AG04450 (cell line): ENCODE measurements around the gene TEX10. TPM values are rescaled to one million over a fixed set of nuclear protein-coding genes. Genes with fewer than 3 reads are reported as not detected.

Experiments
- CTCF ChIA-PET: fragments of 300-600, 350-600 bp; formaldehyde crosslinking; extraction: SDS; loops from one replicate; lab custom pipeline; 2022; ENCODE audit warnings: antibody characterized with exemption, inconsistent platforms; lab: Charles Lee
- POLR2A ChIA-PET: fragments of 350-600 bp; formaldehyde crosslinking; extraction: SDS; loops from one replicate; lab custom pipeline; 2021; ENCODE audit warnings: antibody characterized with exemption, inconsistent platforms; lab: Yijun Ruan, JAX
- DNase-seq: peaks from one replicate; pipeline ENCODE4 v3.0.0-alpha.2; 2011; ENCODE audit warnings: low read depth, low spot score
- H3K27ac ChIP-seq: one replicate; pipeline ENCODE4 v1.5.1; 2012; ENCODE audit warnings: low read depth, low read length, control low read depth
- H3K27me3 ChIP-seq: one replicate; pipeline ENCODE4 v1.6.0; 2012; ENCODE audit warnings: low read length; ENCODE audit not compliant: control insufficient read depth, insufficient read depth
- H3K4me3 ChIP-seq: 2 replicates; pipeline ENCODE4 v1.5.1; 2011; ENCODE audit warnings: mild to moderate bottlenecking, low read depth, low read length, control low read depth
- H3K9me3 ChIP-seq: 2 replicates; pipeline ENCODE4 v1.5.1; 2012; ENCODE audit warnings: low read length; ENCODE audit not compliant: control insufficient read depth, insufficient read depth
- polyA plus RNA-seq: library from polyadenylated mRNA; depleted of rRNA; stranded (reverse); fragments of >200 nt; gene quantifications from 2 replicates; pipeline ENCODE4 v1.2.3, GENCODE V29; 2011
- TF ChIP-seq, protein P1 (sequence below): IDR thresholded peaks from 2 replicates; pipeline ENCODE4 v1.5.1; 2011; ENCODE audit warnings: low read depth, low read length, control low read depth, inconsistent platforms

Gene TEX10
- polyA plus RNA-seq, 1 experiment: 31.5 TPM

DNA sequence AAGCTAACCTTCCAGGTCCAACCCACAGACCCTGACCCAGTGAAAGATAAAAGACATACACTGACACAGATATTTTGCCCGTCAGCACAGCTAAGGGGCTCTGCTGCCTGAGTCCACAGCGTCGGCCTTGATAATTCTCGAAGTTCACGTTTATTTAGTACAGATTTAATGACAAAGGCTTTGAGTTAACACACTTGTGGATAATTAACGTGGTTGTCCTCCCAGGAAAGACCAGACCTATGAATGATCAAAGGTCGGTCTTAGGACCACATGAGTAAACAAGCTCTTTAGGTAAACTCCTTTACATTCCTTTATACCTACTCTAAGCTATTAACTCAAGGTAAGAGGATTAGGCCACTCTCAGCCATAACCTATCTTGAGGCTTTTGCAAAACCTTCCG lies 11.3 kb upstream of the TEX10 start:
- CTCF ChIA-PET: interaction anchor here (1.0 kb wide), 1 partner anchor 10 kb away, joined by 3 read pairs; no protein-coding TSS in a partner anchor
- no peak for DNase-seq

DNA sequence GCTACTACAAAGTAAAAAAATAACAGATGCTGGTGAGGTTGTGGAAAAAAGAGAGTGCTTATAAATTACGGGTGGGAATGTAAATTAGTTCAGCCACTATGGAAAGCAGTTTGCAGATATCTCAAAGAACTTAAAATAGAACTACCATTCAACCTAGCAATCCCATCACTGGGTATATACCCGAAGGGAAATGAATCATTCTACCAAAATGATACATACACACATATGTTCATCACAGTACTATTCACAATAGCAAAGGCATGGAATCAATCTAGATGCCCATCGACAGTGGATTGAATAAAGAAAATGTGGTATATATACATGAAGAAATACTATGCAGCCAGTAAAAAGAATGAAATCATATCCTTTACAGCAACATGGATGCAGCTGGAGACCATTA lies 6.3 kb upstream of the TEX10 start:
- TF ChIP-seq, protein P1, sequence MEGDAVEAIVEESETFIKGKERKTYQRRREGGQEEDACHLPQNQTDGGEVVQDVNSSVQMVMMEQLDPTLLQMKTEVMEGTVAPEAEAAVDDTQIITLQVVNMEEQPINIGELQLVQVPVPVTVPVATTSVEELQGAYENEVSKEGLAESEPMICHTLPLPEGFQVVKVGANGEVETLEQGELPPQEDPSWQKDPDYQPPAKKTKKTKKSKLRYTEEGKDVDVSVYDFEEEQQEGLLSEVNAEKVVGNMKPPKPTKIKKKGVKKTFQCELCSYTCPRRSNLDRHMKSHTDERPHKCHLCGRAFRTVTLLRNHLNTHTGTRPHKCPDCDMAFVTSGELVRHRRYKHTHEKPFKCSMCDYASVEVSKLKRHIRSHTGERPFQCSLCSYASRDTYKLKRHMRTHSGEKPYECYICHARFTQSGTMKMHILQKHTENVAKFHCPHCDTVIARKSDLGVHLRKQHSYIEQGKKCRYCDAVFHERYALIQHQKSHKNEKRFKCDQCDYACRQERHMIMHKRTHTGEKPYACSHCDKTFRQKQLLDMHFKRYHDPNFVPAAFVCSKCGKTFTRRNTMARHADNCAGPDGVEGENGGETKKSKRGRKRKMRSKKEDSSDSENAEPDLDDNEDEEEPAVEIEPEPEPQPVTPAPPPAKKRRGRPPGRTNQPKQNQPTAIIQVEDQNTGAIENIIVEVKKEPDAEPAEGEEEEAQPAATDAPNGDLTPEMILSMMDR: no peak
- Histone ChIP-seq H3K9me3 (no peaks in the 10 kb centered on the region), H3K27ac (no peak overlapping the region), H3K4me3 (no peak overlapping the region), H3K27me3 (no peaks in the 10 kb centered on the region)
- ChIA-PET POLR2A (no interaction called here), CTCF (interaction anchor here (1.3 kb wide), 1 partner anchor 34 kb away, joined by 5 read pairs; no protein-coding TSS in a partner anchor)
- DNase-seq: no peak

More for the DNA sequence above, 11.3 kb upstream of the TEX10 start:
- Histone ChIP-seq H3K27me3 (no peaks in the 10 kb centered on the region), H3K27ac (no peak overlapping the region), H3K9me3 (no peaks in the 10 kb centered on the region), H3K4me3 (no peak overlapping the region)
- POLR2A ChIA-PET: interaction anchor here (0.7 kb wide), 1 partner anchor 16 kb away, joined by 3 read pairs; no protein-coding TSS in a partner anchor
- TF ChIP-seq, protein P1: no peak

DNA sequence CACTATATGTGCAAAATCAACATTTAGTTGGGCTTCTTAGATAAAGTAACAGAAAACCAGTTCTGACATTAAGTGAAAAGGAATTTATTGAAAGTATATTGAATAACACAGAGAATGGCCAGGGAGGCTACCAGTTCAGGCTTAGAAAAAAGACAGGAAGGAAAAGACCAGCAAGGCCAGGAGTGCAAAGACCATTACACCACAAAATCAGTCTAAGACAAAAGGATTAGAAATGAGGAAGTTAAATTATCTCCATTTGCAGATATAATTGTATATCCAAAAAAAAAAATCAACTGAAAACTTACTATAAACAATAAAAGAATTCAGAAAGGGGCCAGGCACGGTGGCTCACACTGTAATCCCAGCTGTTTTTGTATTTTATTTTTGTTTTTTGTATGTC lies 4.8 kb upstream of the TEX10 start:
- H3K9me3 ChIP-seq: no peaks in the 10 kb centered on the region; the same call in 1 of the 2 replicates
- TF ChIP-seq, protein P1: no peak
- no peak overlapping the region for H3K4me3 ChIP-seq
- H3K27me3 ChIP-seq: no peaks in the 10 kb centered on the region
- no peak overlapping the region for H3K27ac ChIP-seq
- ChIA-PET POLR2A (no interaction called here), CTCF (interaction anchor here (0.8 to 1.3 kb wide), 2 partner anchors 32 to 244 kb away, joined by 3 to 5 read pairs; no protein-coding TSS in a partner anchor)
- no peak for DNase-seq

DNA sequence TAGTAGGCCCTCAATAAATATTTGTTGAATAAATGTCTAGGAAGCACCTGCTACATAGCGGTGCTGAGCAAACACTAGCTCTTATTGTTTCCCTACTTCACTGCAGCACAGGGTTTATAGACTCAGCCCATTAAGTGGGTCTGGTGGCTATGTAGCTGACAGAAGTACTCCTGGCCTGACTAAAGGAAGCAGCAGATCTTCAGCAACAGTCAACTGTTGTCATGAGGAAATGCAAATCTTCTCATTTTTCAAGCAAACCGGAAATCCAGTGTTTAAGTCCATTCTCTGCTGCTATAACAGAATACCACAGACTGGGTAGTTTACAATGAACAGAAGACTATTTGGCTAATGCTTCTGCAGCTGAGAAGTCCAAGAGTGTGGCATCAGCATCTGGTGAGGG lies 2.8 kb upstream of the TEX10 start:
- POLR2A ChIA-PET: no interaction called here
- no peak overlapping the region for H3K4me3 ChIP-seq
- DNase-seq: no peak
- CTCF ChIA-PET: interaction anchor here (1.4 to 2.0 kb wide), 2 partner anchors 82 to 246 kb away, joined by 3 to 5 read pairs; no protein-coding TSS in a partner anchor
- no peak overlapping the region for H3K27ac ChIP-seq
- no peaks in the 10 kb centered on the region; the same call in 1 of the 2 replicates for H3K9me3 ChIP-seq
- no peaks in the 10 kb centered on the region for H3K27me3 ChIP-seq
- TF ChIP-seq, protein P1: no peak

DNA sequence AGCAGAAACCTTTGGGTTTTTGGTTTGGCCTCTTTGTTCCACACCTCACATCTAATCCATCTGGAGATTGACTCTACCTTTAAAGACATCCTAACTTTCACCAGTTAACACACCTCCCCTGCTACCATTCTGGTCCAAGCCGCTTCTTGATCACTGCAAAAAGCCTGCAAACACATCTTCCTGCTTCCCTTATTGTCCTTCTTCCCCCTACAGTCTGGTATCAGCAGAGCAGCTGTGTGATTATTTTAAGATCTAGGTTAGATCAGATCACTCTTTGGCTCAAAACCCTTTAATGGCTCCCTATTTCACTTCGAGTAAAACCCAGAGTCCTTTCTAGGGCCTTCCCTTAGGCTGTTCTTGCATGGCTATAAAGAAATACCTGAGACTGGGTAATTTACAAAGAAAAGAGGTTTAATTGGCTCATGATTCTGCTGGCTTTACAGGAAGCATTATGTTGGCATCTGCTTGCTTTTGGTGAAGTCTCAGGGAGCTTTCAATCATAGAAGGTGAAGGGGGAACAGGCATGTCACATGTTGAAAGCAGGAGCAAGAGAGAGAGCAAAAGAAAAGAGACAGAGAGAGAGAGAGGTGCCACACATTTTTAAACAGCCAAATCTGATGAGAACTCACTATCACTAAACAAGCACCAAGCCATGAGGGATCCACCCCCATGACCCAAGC lies 1.5 kb upstream of the TEX10 start:
- TF ChIP-seq, protein P1: no peak
- ChIA-PET POLR2A (no interaction called here), CTCF (interaction anchor here (0.8 to 2.0 kb wide), 3 partner anchors 29 to 247 kb away, joined by 3 to 7 read pairs (median 5); no protein-coding TSS in a partner anchor)
- DNase-seq: no peak
- H3K9me3 ChIP-seq: no peaks in the 10 kb centered on the region; the same call in 1 of the 2 replicates
- H3K27ac ChIP-seq: no peak overlapping the region
- H3K4me3 ChIP-seq: no peak overlapping the region
- no peaks in the 10 kb centered on the region for H3K27me3 ChIP-seq
